Adrenal gland (tissue), 5 donors: ENCODE measurements around the gene RNASEH1.

Experiments
- CTCF ChIP-seq, 6 experiments: fragments of 450-650 bp in 4 of 6; fragments of 200-600 bp in 2 of 6; sonication (generic) in 1 of 6; IDR thresholded peaks; 1 replicate in 5 of 6; 2 replicates in 1 of 6; pipeline versions ENCODE4 v1.5.1 to v1.8.0; 2016 to 2021; ENCODE audit warnings: antibody characterized with exemption in 6 of 6, mild to moderate bottlenecking in 2 of 6, moderate library complexity in 1 of 6
- POLR2A ChIP-seq, 2 donors: fragments of 450-650 bp; IDR thresholded peaks; one replicate each; pipeline ENCODE4 v1.6.1; 2017; ENCODE audit warnings: antibody characterized with exemption in 2 of 2, mild to moderate bottlenecking in 2 of 2, moderate library complexity in 1 of 2
- donor health status: DM: no; HTN: no; CAD: no.

- no peak for TF ChIP-seq CTCF (IDR thresholded peaks at IDR 0.05)
- TF ChIP-seq POLR2A (IDR thresholded peaks at IDR 0.05): no peak
These were observed 27.4 kb upstream of the RNASEH1 start for GRCh38 chr2:3585261-3586109.
